Hematopoietic multipotent progenitor cell treated with erythropoietin and hydrocortisone succinate and interleukin-3 and kit ligand, for 17 days (in vitro differentiated cells): ENCODE results near the gene CXCL3.

Source experiments
- DNase-seq: peaks from one replicate; pipeline ENCODE4 v3.0.0-alpha.2; 2015; ENCODE audit warnings: low spot score

Gene CXCL3

GRCh38 chr4:74055096-74055495 lies 16.6 kb upstream of the CXCL3 start:
- no peak for DNase-seq

- DNase-seq: no peak
Observed at GRCh38 chr4:74054483-74055047, 16.1 kb upstream of the CXCL3 start.

- DNase-seq: no peak
Observed at GRCh38 chr4:74047152-74047551, 8.7 kb upstream of the CXCL3 start.

- no peak for DNase-seq
Observed at GRCh38 chr4:74045772-74046171, 7.3 kb upstream of the CXCL3 start.

DNA sequence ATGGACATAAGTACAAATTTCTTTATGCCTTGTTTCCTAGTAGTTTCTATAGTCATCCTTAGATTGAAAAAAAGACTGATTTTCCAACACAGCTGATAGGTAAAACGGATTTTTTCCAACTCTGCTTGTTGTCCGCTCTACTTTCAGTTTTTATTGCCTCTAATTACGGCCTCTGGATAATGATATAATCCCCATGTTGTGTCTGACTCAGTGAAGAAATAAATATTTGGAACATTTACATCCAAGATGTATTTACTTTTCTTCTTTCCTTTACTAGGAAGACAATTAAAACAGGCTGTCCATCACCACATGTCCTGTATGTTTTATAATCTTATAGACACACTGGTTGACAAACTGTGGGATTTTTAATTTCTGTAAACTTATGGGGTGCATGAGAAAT lies 6.8 kb upstream of the CXCL3 start:
- no peak for DNase-seq

DNA sequence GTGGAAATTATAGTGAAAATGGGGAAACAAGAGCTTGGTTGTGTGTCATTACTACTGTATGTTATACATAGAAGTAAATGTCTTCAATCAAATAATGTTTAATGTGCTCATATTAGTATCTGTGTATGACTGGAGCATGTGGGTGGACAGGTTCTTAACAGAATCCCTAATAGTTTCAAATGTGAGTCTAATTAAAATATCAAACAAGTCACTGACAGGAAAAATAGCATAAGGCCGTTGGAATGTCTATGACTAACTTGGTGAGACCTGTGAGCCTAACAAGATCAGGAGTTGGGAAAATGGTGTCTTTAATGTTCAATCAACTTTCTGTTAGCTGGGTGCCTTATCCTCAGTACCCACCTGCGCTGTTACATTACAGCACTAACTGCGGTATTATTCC lies 6.2 kb upstream of the CXCL3 start:
- DNase-seq: no peak

- DNase-seq: no peak
Observed at GRCh38 chr4:74042681-74043080, 4.2 kb upstream of the CXCL3 start.

GRCh38 chr4:74041418-74041817 lies 2.9 kb upstream of the CXCL3 start:
- no peak for DNase-seq

GRCh38 chr4:74039315-74039763 lies 850 bp upstream of the CXCL3 start:
- DNase-seq: no peak

DNA sequence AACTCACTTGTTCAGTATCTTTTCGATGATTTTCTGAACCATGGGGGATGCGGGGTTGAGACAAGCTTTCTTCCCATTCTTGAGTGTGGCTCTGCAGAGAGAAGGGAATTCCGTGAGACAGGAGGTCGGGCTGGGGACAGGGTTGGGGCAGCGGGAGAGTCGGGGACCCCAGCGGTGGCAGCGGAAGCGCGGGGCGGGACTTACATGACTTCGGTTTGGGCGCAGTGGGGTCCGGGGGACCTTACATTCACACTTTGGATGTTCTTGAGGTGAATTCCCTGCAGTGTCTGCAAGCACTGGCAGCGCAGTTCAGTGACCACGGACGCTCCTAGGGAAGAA lies 434 bp downstream of the CXCL3 start:
- DNase-seq: no peak

GRCh38 chr4:74037076-74037955 lies 1.2 kb downstream of the CXCL3 start:
- no peak for DNase-seq

DNA sequence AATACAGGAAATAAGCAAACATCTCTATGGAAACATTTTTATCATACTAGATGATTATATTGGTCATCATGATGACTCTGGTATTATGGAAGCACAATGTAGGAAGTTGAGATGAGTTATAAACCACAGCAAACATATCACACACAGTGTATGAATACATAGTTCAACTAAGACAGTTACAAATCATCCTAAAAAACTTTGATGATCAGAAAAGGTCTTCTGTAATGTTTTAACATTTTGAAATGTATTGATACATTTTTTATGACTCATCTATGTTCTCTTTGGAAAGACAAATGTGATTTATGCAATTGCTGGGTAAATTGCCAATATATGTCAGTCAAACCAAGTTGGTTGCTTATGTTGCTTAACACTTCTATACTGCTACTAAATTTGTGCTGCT lies 4.8 kb downstream of the CXCL3 start:
- no peak for DNase-seq

DNA sequence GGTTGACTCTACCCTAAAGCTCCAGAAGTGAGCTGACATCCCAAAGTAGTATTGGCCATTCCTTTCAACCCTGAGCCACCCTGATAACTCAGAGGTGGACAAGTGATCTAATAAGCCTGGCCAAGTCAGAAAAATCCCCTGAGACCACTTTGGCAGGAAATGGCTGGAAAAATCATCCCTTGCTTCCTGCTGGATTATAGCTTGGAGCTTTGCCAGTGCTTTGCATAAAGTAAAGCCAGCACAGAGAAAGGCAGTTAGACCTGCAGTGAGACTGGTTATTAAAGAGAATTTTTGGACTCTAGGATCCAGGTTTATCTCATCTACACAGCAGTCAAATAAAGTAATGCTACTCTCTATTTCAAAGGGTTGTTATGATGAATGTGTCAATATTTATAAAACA lies 6.4 kb downstream of the CXCL3 start:
- no peak for DNase-seq

DNA sequence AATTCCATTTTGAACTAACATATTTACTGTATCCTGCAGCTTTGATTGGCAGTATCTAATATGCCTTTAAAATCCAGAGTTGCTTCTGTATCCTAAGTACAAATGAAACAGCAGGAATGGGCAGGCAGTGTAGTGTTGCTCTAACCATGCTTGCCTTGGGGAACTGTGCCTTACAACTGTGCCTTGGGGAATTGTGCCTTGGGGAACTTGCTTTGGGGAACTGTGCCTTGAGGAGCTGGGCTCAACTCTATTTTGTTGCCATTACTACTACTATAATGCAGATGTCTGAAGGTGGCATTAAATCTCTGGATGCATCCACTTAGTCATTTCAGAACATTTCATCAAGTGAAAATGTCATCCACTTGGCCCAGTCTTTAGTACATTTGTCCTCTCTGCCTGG lies 6.9 kb downstream of the CXCL3 start:
- DNase-seq: no peak

- DNase-seq: no peak
Observed at GRCh38 chr4:74030285-74030684, 8.2 kb downstream of the CXCL3 start.

- no peak for DNase-seq
Observed at GRCh38 chr4:74028504-74028903, 10.0 kb downstream of the CXCL3 start.

- DNase-seq: no peak
Observed at GRCh38 chr4:74023709-74024108, 14.8 kb downstream of the CXCL3 start.

DNA sequence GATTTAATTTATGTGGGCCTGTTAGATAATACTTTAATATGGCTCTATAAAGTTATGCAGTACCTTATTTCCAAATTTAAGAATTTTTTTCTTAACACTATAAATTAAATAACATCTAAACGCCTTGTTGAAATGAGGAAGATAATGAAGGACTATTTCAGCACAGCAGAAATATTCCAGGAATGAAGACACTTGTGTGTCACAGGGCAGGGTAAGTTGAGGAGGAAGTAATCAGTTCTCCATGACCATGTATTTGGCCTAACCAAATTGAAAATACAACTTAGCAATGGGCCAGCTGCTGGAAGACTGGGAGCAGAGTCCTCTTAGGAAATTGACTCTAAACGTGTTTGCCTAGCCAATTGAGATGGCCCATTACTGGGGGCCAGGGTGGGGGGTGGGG lies 16.9 kb downstream of the CXCL3 start:
- DNase-seq: no peak

DNA sequence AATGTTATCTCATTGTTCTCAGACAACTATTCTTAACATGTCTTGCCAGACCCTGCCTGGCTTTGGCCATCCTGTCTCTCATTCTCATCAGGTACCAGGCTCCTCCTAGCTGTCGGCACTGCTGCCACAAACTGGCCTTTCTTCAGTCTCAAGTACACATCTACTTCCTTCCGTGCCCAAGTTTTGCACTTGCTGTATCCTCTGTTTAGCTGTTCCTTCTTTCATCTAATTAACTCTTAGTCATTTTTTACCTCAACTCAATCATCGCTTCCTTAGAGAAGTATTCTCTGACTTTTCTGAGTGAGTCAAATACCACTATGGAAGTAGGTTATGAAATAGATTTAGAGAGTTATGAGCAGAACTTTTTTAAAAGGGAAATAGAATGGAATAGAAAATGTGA lies 19.7 kb downstream of the CXCL3 start:
- no peak for DNase-seq

- DNase-seq: no peak
Observed at GRCh38 chr4:74018116-74018515, 20.4 kb downstream of the CXCL3 start.

DNA sequence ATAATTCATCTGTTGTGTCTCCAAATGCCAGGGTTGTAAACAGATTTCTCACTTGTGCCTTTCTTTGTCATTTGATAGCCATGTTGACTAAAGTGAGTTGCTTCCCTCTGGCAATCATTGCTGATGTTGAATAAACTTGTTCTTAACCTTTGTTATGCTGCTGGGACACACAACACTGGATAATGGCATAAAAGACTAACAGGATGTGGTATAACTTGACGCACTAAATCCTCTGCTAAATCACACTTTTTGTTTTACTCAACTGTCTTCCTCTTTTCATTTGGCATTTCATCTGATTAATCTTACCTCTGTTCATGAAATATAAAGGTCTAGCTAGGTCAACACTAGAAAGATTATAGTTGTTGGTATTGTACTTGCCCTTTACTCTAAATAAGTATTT lies 22.4 kb downstream of the CXCL3 start:
- no peak for DNase-seq

- no peak for DNase-seq
Observed at GRCh38 chr4:74015126-74015780, 23.2 kb downstream of the CXCL3 start.

DNA sequence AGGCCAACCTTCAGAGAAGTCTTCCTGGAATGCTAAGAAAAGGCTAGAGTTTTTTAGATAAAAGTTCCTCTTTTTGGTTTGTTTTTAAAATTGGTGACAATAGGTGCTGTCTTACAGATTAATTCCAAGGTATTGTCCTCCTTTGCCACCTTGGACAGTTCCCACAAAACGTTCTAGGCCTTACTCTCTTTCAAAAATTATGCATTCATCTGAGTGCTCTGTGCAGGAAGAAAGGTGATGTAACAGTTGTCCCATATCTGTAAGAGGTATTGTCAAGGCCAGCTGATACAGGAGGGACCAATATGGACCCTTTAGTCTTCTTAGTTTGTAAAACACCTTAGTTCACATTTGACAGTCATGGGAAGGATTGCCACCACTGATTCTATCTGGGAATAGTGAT lies 24.2 kb downstream of the CXCL3 start:
- DNase-seq: no peak
